GM10266 (cell line): ENCODE data around the gene RSRC2.

Experiments used
- DNase-seq: peaks from one replicate; pipeline ENCODE4 v3.0.0; 2012; ENCODE audit errors: extremely low spot score
- CTCF ChIP-seq: IDR thresholded peaks from 2 replicates; pipeline ENCODE4 v1.5.1; 2012; ENCODE audit warnings: mild to moderate bottlenecking, low read depth; ENCODE audit not compliant: control insufficient read depth, insufficient read depth; ENCODE audit errors: missing control alignments

The RSRC2 gene

GRCh38 chr12:122460641-122461040, 66.1 kb downstream of the RSRC2 start:
- DNase-seq = no peak
- TF ChIP-seq CTCF = no peak

GRCh38 chr12:122460061-122460460, 66.7 kb downstream of the RSRC2 start:
- no peak for DNase-seq
- TF ChIP-seq CTCF = no peak

GRCh38 chr12:122459211-122459610, 67.5 kb downstream of the RSRC2 start:
- TF ChIP-seq CTCF = no peak
- no peak for DNase-seq

- TF ChIP-seq CTCF = no peak
Measured at GRCh38 chr12:122458105-122459035, 68.4 kb downstream of the RSRC2 start.

GRCh38 chr12:122457627-122458026, 69.1 kb downstream of the RSRC2 start:
- DNase-seq = no peak
- no peak for TF ChIP-seq CTCF

More at GRCh38 chr12:122458105-122459035, 68.4 kb downstream of the RSRC2 start:
- DNase-seq = no peak

GRCh38 chr12:122454739-122455138, 72.0 kb downstream of the RSRC2 start:
- no peak for TF ChIP-seq CTCF
- no peak for DNase-seq

GRCh38 chr12:122454250-122454721, 72.5 kb downstream of the RSRC2 start:
- DNase-seq = no peak
- TF ChIP-seq CTCF = no peak
